IMR-90 (cell line): ENCODE measurements around the gene DENND1A. TPM values are rescaled to one million over a fixed set of nuclear protein-coding genes. Genes with fewer than 3 reads are reported as not detected.

ENCODE experiments used
- ATAC-seq: fragments of 200-7000 bp; cut with Tn5 transposase; 2 replicates; pipeline ENCODE4 v1.9.1; 2020; ENCODE audit warnings: low read depth, mild to moderate bottlenecking, moderate library complexity
- BruUV-seq: library from RNA; stranded (reverse); fragments of 400-500 nt; replicated peaks from 2 replicates; lab custom pipeline; 2021; lab: Mats Ljungman, UMichigan
- CTCF ChIA-PET: fragments of 300-600 bp; formaldehyde crosslinking; extraction: SDS; loops from one replicate; lab custom pipeline; 2021; ENCODE audit warnings: antibody characterized with exemption; lab: Yijun Ruan, JAX
- POLR2A ChIA-PET: fragments of 300-600 bp; sonication (Branson Sonifier 250); formaldehyde crosslinking; loops from one replicate; lab custom pipeline; 2022; ENCODE audit warnings: antibody characterized with exemption; ENCODE audit not compliant: unreplicated experiment; lab: Charles Lee
- DNase-seq: peaks from one replicate; pipeline ENCODE4 v3.0.0; 2013
- H2AFZ ChIP-seq: replicated peaks from 2 replicates; pipeline ENCODE3; 2013; ENCODE audit warnings: low read length, mild to moderate bottlenecking; ENCODE audit not compliant: poor library complexity
- H2AK5ac ChIP-seq: 2 replicates; pipeline ENCODE4 v1.6.1; 2013; ENCODE audit warnings: low read depth, low read length, inconsistent platforms
- H2AK9ac ChIP-seq: replicated peaks from 2 replicates; pipeline ENCODE3; 2013; ENCODE audit warnings: mild to moderate bottlenecking, low read depth, low read length, moderate library complexity; ENCODE audit not compliant: poor library complexity
- H2BK120ac ChIP-seq: 2 replicates; pipeline ENCODE4 v1.6.1; 2013; ENCODE audit warnings: low read depth, low read length, inconsistent platforms
- H2BK15ac ChIP-seq: 3 replicates; pipeline ENCODE4 v1.6.1; 2013; ENCODE audit warnings: low read depth, low read length, inconsistent platforms
- H2BK20ac ChIP-seq: 2 replicates; pipeline ENCODE4 v1.6.1; 2013; ENCODE audit warnings: low read depth, mild to moderate bottlenecking, inconsistent platforms, low read length, moderate library complexity
- H2BK5ac ChIP-seq: 2 replicates; pipeline ENCODE4 v1.6.1; 2013; ENCODE audit warnings: mild to moderate bottlenecking, low read depth, low read length, inconsistent platforms; ENCODE audit not compliant: poor library complexity, severe bottlenecking
- H3K14ac ChIP-seq: replicated peaks from 2 replicates; pipeline ENCODE4 v1.6.1; 2013; ENCODE audit warnings: low read depth, low read length, inconsistent platforms
- H3K18ac ChIP-seq: 2 replicates; pipeline ENCODE4 v1.6.1; 2013; ENCODE audit warnings: low read depth, low read length, control low read depth
- H3K23ac ChIP-seq: 2 replicates; pipeline ENCODE4 v1.6.1; 2013; ENCODE audit warnings: low read depth, low read length, inconsistent platforms
- H3K27ac ChIP-seq: 2 replicates; pipeline ENCODE4 v1.5.1; 2013; ENCODE audit warnings: mild to moderate bottlenecking, control low read depth, low read length; ENCODE audit not compliant: insufficient read depth
- H3K27me3 ChIP-seq: 2 replicates; pipeline ENCODE4 v1.6.1; 2013; ENCODE audit warnings: low read length; ENCODE audit not compliant: control insufficient read depth, insufficient read depth
- H3K36me3 ChIP-seq: 2 replicates; pipeline ENCODE4 v1.6.1; 2013; ENCODE audit warnings: low read length, mixed read lengths; ENCODE audit not compliant: control insufficient read depth, insufficient read depth
- H3K4ac ChIP-seq: 2 replicates; pipeline ENCODE4 v1.6.1; 2013; ENCODE audit warnings: low read depth, low read length, inconsistent platforms
- H3K4me1 ChIP-seq: 2 replicates; pipeline ENCODE4 v1.6.1; 2013; ENCODE audit warnings: low read length, mixed read lengths; ENCODE audit not compliant: control insufficient read depth, insufficient read depth
- H3K4me2 ChIP-seq: 2 replicates; pipeline ENCODE4 v1.6.1; 2013; ENCODE audit warnings: low read depth, mild to moderate bottlenecking, control low read depth, low read length, moderate library complexity
- H3K4me3 ChIP-seq: 2 replicates; pipeline ENCODE4 v1.5.1; 2013; ENCODE audit warnings: low read depth, mild to moderate bottlenecking, control low read depth, low read length, moderate library complexity; ENCODE audit not compliant: insufficient read depth
- H3K56ac ChIP-seq: 2 replicates; pipeline ENCODE4 v1.6.1; 2013; ENCODE audit warnings: low read length, inconsistent platforms; ENCODE audit not compliant: insufficient read depth; ENCODE audit errors: extremely low read depth
- H3K79me1 ChIP-seq, 2 experiments: 2 replicates each; pipeline ENCODE4 v1.6.1; 2013; ENCODE audit warnings: low read length in 2 of 2, inconsistent platforms in 1 of 2, low read depth in 1 of 2
- H3K9ac ChIP-seq: 2 replicates; pipeline ENCODE4 v1.6.1; 2013; ENCODE audit warnings: low read depth, low read length, control low read depth
- H3K9me1 ChIP-seq: 2 replicates; pipeline ENCODE4 v1.6.1; 2013; ENCODE audit warnings: low read length, inconsistent platforms; ENCODE audit not compliant: insufficient read depth
- H3K9me3 ChIP-seq: 2 replicates; pipeline ENCODE4 v1.6.1; 2013; ENCODE audit warnings: low read length; ENCODE audit not compliant: control insufficient read depth, insufficient read depth
- H4K20me1 ChIP-seq: 2 replicates; pipeline ENCODE4 v1.6.1; 2013; ENCODE audit warnings: low read length, inconsistent platforms; ENCODE audit not compliant: insufficient read depth
- H4K5ac ChIP-seq: 2 replicates; pipeline ENCODE4 v1.6.1; 2013; ENCODE audit warnings: mild to moderate bottlenecking, low read depth, low read length, control low read depth
- H4K8ac ChIP-seq, 2 experiments: 2 replicates each; pipeline ENCODE4 v1.6.1; 2013; ENCODE audit warnings: low read depth in 2 of 2, low read length in 2 of 2, control low read depth in 1 of 2, inconsistent platforms in 1 of 2
- H4K91ac ChIP-seq: 2 replicates; pipeline ENCODE4 v1.6.1; 2013; ENCODE audit warnings: low read depth, low read length, inconsistent platforms; ENCODE audit not compliant: insufficient read depth
- FOS ChIP-seq: fragments of 150-350 bp; IDR thresholded peaks from 2 replicates; pipeline ENCODE4 v1.6.1; 2016; ENCODE audit warnings: low read depth, low read length
- MAFK ChIP-seq: IDR thresholded peaks from 2 replicates; pipeline ENCODE4 v1.6.1; 2012; ENCODE audit warnings: low read depth, low read length, improper control_type of control experiment
- WGBS, 2 experiments: methylation state at CpG; one replicate each; pipeline versions ENCODE4 v1.1.5 to v1.1.7; 2013; ENCODE audit warnings: missing lambda C conversion rate in 2 of 2; ENCODE audit not compliant: insufficient read length in 1 of 2; ENCODE audit errors: extremely low coverage in 2 of 2; 5-methylcytosine and 5-hydroxymethylcytosine counted together
- dilution Hi-C: fragments of 300-500 bp; cut with HindIII; formaldehyde crosslinking; loops from one replicate; pipeline ENCODE4 v1.14.3; 2018; ENCODE audit warnings: low sequenced_read_pairs; ENCODE audit not compliant: unreplicated experiment
- in situ Hi-C: fragments of 300-500 bp; cut with MboI; formaldehyde crosslinking; loops from 3 replicates; pipeline ENCODE4 v1.14.3; 2019; ENCODE audit warnings: low sequenced_read_pairs, inconsistent platforms, mixed read lengths
- intact Hi-C: fragments of 100-400 bp; cut with micrococcal nuclease; formaldehyde crosslinking; loops from 2 replicates; pipeline ENCODE4 v1.10.0; 2022
- polyA plus RNA-seq, 3 experiments: library from polyadenylated mRNA; depleted of rRNA; stranded (reverse); fragments of >200 nt; gene quantifications; 2 replicates each; pipeline ENCODE4 v1.2.3, GENCODE V29; 2012; ENCODE audit warnings: low replicate concordance in 1 of 3
- total RNA-seq: library from RNA; depleted of rRNA; stranded (reverse); fragments of >200 nt; gene quantifications from 2 replicates; pipeline ENCODE4 v1.2.3, GENCODE V29; 2012

The DENND1A gene
- total and polyA plus RNA-seq, 2 of the 4 experiments (the other 2 are of a cell fraction), result 21.4 to 27.6 TPM

GRCh38 chr9:123746765-123747164 is 183.2 kb downstream of the DENND1A start:
- POLR2A ChIA-PET, result no interaction called here
- H2AFZ ChIP-seq, result no peak overlapping the region
- H4K20me1 ChIP-seq, result peaks cover 3% of the 10 kb centered on the region; the same call in 1 of the 2 replicates
- no peak overlapping the region for H2BK15ac ChIP-seq
- H3K4me3 ChIP-seq, result no peak overlapping the region
- in situ Hi-C loops, result no loop called here
- no TSS peak for BruUV-seq
- H2AK5ac ChIP-seq, result no peak overlapping the region
- no peak overlapping the region for H3K4ac ChIP-seq
- H2BK120ac ChIP-seq, result no peak overlapping the region
- H3K4me1 ChIP-seq, result peaks cover 5% of the 10 kb centered on the region; the same call in 1 of the 2 replicates
- H3K9ac ChIP-seq, result no peak overlapping the region
- H3K36me3 ChIP-seq, result no peaks in the 10 kb centered on the region
- H4K91ac ChIP-seq, result no peak overlapping the region
- no peak overlapping the region for H3K23ac ChIP-seq
- intact Hi-C loops, result no loop called here
- no peak overlapping the region for H3K18ac ChIP-seq
- no peak overlapping the region for H2BK20ac ChIP-seq
- no peaks in the 10 kb centered on the region for H3K9me3 ChIP-seq
- CTCF ChIA-PET, result no interaction called here
- H3K79me1 ChIP-seq, result peaks cover 0 to 5% of the 10 kb centered on the region in 2 experiments; a peak in 3 of 4 replicates
- dilution Hi-C loops, result no loop called here
- no peak overlapping the region for H3K14ac ChIP-seq
- ATAC-seq (no peak), DNase-seq (no peak)
- no peak overlapping the region for H3K27ac ChIP-seq
- no CpG with 5 or more reads among the region's 1 CpG for WGBS, 2 experiments
- H3K56ac ChIP-seq, result no peak overlapping the region
- H4K8ac ChIP-seq, result no peak overlapping the region
- H3K4me2 ChIP-seq, result no peak overlapping the region
- peak; percentile 74 for TF ChIP-seq MAFK
- TF ChIP-seq FOS, result no peak
- peaks cover 3% of the 10 kb centered on the region for H3K9me1 ChIP-seq
- H2BK5ac ChIP-seq, result no peak overlapping the region
- H4K5ac ChIP-seq, result no peak overlapping the region
- no peaks in the 10 kb centered on the region for H3K27me3 ChIP-seq
- H2AK9ac ChIP-seq, result no peak overlapping the region
